Lung microvascular endothelial cell (primary cell): Measurements from ENCODE around the gene EFCAB3. TPM values are rescaled to one million over a fixed set of nuclear protein-coding genes. Genes with fewer than 3 reads are reported as not detected.
"Not testable (repeated sequence)": the region's sequence is repeated elsewhere in the genome, so short reads cannot be mapped to it uniquely, and the experiment has no call there.

Experiments
- DNase-seq, 2 donors: peaks; one replicate each; pipeline versions ENCODE4 v3.0.0 to v3.0.0-alpha.2; 2010; ENCODE audit warnings: low read depth in 2 of 2
- total RNA-seq: library from RNA; depleted of rRNA; stranded (reverse); fragments of >200 nt; gene quantifications from 2 replicates; pipeline ENCODE4 v1.2.1, GENCODE V29; 2014

Gene EFCAB3
- total RNA-seq, 1 donor from 2014 or later, result not detected

DNA sequence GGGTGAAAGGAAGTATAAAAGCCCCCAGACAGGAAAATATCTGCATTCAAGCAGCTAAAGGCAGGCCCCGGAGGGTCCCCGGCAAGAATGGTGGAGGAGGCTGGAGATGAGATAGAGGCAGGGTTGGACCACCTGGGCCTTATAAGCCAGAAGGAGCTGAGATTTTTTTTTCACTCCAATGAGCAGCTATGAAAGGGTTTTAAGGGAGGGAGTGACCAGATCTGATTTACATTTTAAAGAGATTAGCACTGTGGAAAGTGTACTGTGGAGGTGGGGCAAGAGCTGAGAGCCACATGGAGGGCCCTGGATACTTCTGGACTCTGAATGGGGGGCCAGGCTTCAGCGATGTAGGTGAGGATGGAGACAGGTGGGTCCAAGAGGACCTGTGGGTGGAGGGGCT lies 84.1 kb downstream of the EFCAB3 start:
- not testable (repeated sequence) for DNase-seq

DNA sequence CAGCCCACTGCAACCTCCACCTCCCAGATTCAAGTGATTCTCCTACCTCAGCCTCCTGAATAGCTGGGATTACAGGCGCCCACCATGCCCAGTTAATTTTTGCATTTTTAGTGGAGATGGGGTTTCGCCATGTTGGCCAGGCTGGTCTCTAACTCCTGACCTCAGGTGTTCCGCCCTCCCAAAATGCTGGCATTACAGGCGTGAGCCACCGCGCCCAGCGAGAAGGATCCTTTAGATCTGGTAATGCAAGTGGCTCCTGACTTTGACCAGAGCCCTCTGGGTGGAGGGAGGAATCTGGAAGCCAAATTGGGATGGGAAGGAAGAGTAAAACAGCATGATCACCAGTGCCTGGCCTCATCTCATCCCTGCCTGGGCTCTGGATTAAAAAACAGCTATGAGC lies 84.9 kb downstream of the EFCAB3 start:
- DNase-seq, result not testable (repeated sequence)

Other genes starting within 250 kb of the EFCAB3 start
- 11.3 and 15.9 TPM in 2 replicates for gene METTL2A, start 43.3 kb downstream of the EFCAB3 start, total RNA-seq
- 29.4 and 51.0 TPM in 2 replicates for gene TLK2, start 98.3 kb downstream of the EFCAB3 start, total RNA-seq
- gene MRC2, start 247.1 kb downstream of the EFCAB3 start, total RNA-seq, result 5.6 and 16.8 TPM in 2 replicates